WTC11 (cell line): Measurements from ENCODE around the gene CPPED1.
"Not testable (repeated sequence)": the region's sequence is repeated elsewhere in the genome, so short reads cannot be mapped to it uniquely, and the experiment has no call there.

Source experiments
- ESRRA ChIP-seq: sonication (generic); formaldehyde crosslinking; IDR thresholded peaks from 2 replicates; pipeline ENCODE4 v1.8.1; 2022; ENCODE audit warnings: mild to moderate bottlenecking, missing genetic modification reagents, borderline replicate concordance
- JUN ChIP-seq: sonication (generic); formaldehyde crosslinking; IDR thresholded peaks from 2 replicates; pipeline ENCODE4 v1.8.0; 2023; ENCODE audit warnings: mild to moderate bottlenecking, missing genetic modification reagents

DNA sequence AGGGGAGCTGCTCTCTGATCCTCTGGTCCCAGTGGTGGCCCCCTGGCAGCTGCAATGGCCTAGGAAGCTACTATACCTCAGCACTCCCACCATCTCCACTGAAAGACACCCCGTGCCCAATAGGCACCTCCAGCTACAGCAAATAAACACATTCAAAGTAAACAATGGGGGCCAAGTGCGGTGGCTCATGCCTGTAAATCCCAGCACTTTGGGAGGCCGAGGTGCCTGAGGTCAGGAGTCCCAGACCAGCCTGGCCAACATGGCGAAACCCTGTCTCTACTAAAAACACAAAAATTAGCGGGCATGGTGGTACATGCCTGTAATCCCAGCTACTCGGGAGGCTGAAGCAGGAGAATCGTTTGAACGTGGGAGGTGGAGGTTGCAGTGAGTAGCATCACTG, 3.7 kb downstream of the CPPED1 start:
- TF ChIP-seq JUN, ESRRA (CRISPR knock-in tag): not testable (repeated sequence)
